ENCODE data around the gene PON3. TPM values are rescaled to one million over a fixed set of nuclear protein-coding genes. Genes with fewer than 3 reads are reported as not detected.

The PON3 gene
- total and polyA plus RNA-seq, 2 of the 8 experiments (the other 6 are each of a cell fraction or from before 2014, with no cell fraction given): not detected

GRCh38 chr7:95430864-95431263 is 34.7 kb upstream of the PON3 start:
- H2AFZ ChIP-seq (ENCODE audit: low read length): no peak overlapping the region
- H4K91ac ChIP-seq (replicated peaks; ENCODE audit: insufficient read length, low read length): no peak overlapping the region
- H3K4me2 ChIP-seq (ENCODE audit: insufficient read depth in 1 of 2, low read depth in 2 of 2, low read length in 2 of 2): no peak overlapping the region
- ChIA-PET POLR2A (ENCODE audit: partially characterized antibody) (no interaction called here), CTCF (ENCODE audit: partially characterized antibody) (interaction anchor here (1.1 to 1.8 kb wide), 2 partner anchors 35 to 57 kb away, joined by 4 to 5 read pairs; partner anchors contain the start of gene PON3)
- H3K79me1 ChIP-seq (ENCODE audit: low read depth, low read length): no peaks in the 10 kb centered on the region; the same call in 1 of the 2 replicates
- H3K27ac ChIP-seq (ENCODE audit: low read depth, low read length): no peak overlapping the region
- peaks cover 0 to 1% (median 0%) of the 10 kb centered on the region in 4 experiments; a peak in 1 of 7 replicates for H3K27me3 ChIP-seq (replicated peaks in 1 of 4; ENCODE audit: control insufficient read depth in 3 of 4, extremely low read depth in 1 of 4, insufficient read depth in 3 of 4, low read length in 3 of 4)
- H3K79me2 ChIP-seq (ENCODE audit: control insufficient read depth in 1 of 2, insufficient read depth in 2 of 2, low read length in 2 of 2): peaks cover 0 to 9% of the 10 kb centered on the region in 2 experiments; a peak in 1 of 4 replicates
- no peak for DNase-seq (ENCODE audit: low read depth in 1 of 2, low spot score in 2 of 2)
- H3K9me3 ChIP-seq (ENCODE audit: insufficient read depth in 2 of 2, low read depth in 1 of 2, low read length in 1 of 2): peaks cover 0 to 5% of the 10 kb centered on the region in 2 experiments; a peak in 1 of 4 replicates
- no peak overlapping the region for H3K23ac ChIP-seq (ENCODE audit: insufficient read length)
- no peak overlapping the region for H2BK20ac ChIP-seq (ENCODE audit: low read length)
- no peaks in the 10 kb centered on the region; the same call in 1 of the 2 replicates for H3K23me2 ChIP-seq (ENCODE audit: low read depth, low read length)
- H3K4ac ChIP-seq (replicated peaks; ENCODE audit: insufficient read length, low read depth, low read length): no peak overlapping the region
- H3K18ac ChIP-seq (ENCODE audit: extremely low read depth, low read length): no peak overlapping the region
- H2BK120ac ChIP-seq (replicated peaks; ENCODE audit: low read depth, low read length): no peak overlapping the region
- 84% methylated on average over 2 of the region's 2 CpGs; no CpG with 5 or more reads in 1 of the 2 experiments for WGBS, 2 experiments (ENCODE audit: extremely low coverage in 1 of 2, insufficient coverage in 1 of 2, insufficient read length in 1 of 2, insufficient replicate concordance in 2 of 2, low coverage in 1 of 2, low lambda C conversion rate in 2 of 2, missing lambda C conversion rate in 1 of 2)
- H2AK5ac ChIP-seq (ENCODE audit: low read depth, low read length): no peak overlapping the region
- peaks cover 0 to 3% of the 10 kb centered on the region in 2 experiments for H4K20me1 ChIP-seq (replicated peaks in 1 of 2; ENCODE audit: control insufficient read depth in 1 of 2, insufficient read depth in 2 of 2, low read length in 2 of 2)
- H4K8ac ChIP-seq (ENCODE audit: extremely low read depth, insufficient read depth, low read length): no peak overlapping the region
- H3K14ac ChIP-seq (ENCODE audit: insufficient read length): no peak overlapping the region
- no peak overlapping the region for H3K4me3 ChIP-seq (ENCODE audit: extremely low read depth in 1 of 4, insufficient read depth in 2 of 4, low read depth in 3 of 4, low read length in 4 of 4)
- no peaks in the 10 kb centered on the region for H3K36me3 ChIP-seq (ENCODE audit: control insufficient read depth in 2 of 4, insufficient read depth in 4 of 4, low read length in 3 of 4)
- no peak overlapping the region for H4K5ac ChIP-seq (ENCODE audit: insufficient read length, low read depth, low read length)
- no peak for TF ChIP-seq EP300 (IDR thresholded peaks at IDR 0.05; ENCODE audit: borderline replicate concordance in 1 of 2, low read depth in 2 of 2, low read length in 2 of 2)
- no peak for TF ChIP-seq ASH2L (IDR thresholded peaks at IDR 0.05; ENCODE audit: low read length)
- TF ChIP-seq SP4 (IDR thresholded peaks at IDR 0.05; ENCODE audit: low read length): no peak
- TF ChIP-seq RBBP5 (IDR thresholded peaks at IDR 0.05; ENCODE audit: borderline replicate concordance, low read depth, low read length): no peak
- TF ChIP-seq SIRT6 (IDR thresholded peaks at IDR 0.05; ENCODE audit: low read length): no peak
- no peak for TF ChIP-seq PHF8 (conservative IDR thresholded peaks at IDR 0.05; ENCODE audit: low read depth, low read length)
- no peak for TF ChIP-seq TAF1 (IDR thresholded peaks at IDR 0.05; ENCODE audit: low read depth, low read length)
- FAIRE-seq: no peak
- H2BK15ac ChIP-seq (ENCODE audit: low read length): no peak overlapping the region
- H2BK5ac ChIP-seq (ENCODE audit: low read depth, low read length): no peak overlapping the region
- no peak overlapping the region for H2BK12ac ChIP-seq (ENCODE audit: low read depth, low read length)
- no peak overlapping the region for H3K56ac ChIP-seq (replicated peaks; ENCODE audit: insufficient read length, low read depth, low read length)
- peaks cover 3 to 16% (median 6%) of the 10 kb centered on the region in 4 experiments for H3K4me1 ChIP-seq (replicated peaks in 1 of 4; ENCODE audit: control insufficient read depth in 3 of 4, insufficient read depth in 4 of 4, low read length in 3 of 4)
- no peak overlapping the region for H3K9ac ChIP-seq (replicated peaks in 1 of 4; ENCODE audit: extremely low read depth in 1 of 4, low read depth in 3 of 4, low read length in 3 of 4)
